Measurements from ENCODE around the gene MTCH2.
"Not testable (repeated sequence)": the region's sequence is repeated elsewhere in the genome, so short reads cannot be mapped to it uniquely, and the experiment has no call there.

Gene MTCH2

DNA sequence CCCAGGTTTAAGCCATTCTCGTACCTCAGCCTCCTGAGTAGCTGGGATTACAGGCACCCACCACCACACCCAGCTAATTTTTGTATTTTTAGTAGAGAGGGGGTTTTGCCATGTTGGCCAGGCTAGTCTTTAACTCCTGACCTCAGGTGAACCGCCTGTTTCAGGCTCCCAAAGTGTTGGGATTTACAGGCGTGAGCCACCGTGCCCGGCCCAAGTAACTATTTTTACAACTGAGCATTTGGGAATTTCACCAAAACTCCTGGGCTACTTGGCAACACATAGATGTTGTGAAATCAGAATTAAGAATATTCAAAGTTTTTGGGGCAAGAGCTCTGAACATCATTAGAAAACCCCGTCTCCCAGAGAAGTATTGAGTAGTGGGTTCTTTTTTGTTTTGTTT is 1.9 kb downstream of the MTCH2 start:
- DNase-seq (ENCODE audit: low read depth in 2 of 2, low spot score in 1 of 2): not testable (repeated sequence)

DNA sequence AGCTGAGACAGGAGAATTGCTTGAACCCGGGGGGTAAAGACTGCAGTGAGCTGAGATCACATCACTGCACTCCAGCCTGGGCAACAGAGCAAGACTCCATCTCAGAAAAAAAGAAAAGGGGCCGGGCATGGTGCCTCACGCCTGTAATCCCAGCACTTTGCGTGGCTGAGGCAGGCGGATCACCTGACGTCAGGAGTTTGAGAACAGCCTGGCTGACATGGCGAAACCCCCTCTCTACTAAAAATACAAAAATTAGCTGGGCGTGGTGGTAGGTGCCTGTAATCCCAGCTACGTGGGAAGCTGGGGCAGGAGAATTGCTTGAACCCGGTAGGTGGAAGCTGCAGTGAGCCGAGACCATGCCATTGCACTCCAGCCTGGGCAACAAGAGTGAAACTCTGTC is 6.0 kb downstream of the MTCH2 start:
- DNase-seq (ENCODE audit: low read depth in 2 of 2, low spot score in 1 of 2): not testable (repeated sequence)

- DNase-seq (ENCODE audit: low read depth in 2 of 2, low spot score in 1 of 2): no peak
These were observed 10.9 kb downstream of the MTCH2 start for GRCh38 chr11:47631473-47631872.

DNA sequence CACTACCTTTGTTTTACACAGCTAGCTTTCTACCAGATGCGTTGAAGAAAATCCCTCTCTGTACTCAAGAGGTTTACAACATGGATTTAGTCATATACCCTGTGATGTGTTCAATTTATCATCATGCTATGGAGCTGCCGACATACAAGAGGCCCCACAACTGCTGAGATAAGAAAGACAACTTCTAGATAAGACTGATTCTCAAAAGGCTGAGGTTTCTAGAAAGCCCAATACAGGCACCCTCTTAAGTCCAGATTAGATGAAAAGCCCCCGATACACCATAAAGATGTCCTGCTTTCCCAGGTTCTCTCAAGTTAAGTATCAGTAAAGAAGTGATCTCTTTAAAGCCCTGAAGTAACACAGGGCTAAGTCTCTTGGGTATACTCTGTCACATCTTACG is 14.3 kb downstream of the MTCH2 start:
- DNase-seq (ENCODE audit: low read depth in 2 of 2, low spot score in 1 of 2): no peak

DNA sequence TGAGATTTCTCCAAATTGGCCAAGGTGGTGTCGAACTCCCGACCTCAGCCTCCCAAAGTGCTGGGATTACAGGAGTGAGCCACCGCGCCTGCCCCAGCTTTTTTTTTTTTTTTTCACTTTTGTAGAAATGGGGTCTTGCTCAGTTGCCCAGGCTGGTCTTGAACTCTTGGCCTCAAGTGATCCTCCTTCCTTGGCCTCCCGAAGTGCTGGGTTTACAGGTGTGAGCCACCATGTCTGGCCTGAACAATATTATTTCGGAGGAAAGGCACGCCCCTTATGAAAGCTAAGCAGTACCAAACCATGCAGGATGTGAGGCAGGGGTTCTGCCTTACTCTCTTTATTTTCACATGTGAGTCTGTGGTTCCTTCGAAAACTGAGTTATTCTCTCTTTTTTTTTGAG is 16.1 kb downstream of the MTCH2 start:
- DNase-seq (ENCODE audit: low read depth in 2 of 2, low spot score in 1 of 2): no peak

DNA sequence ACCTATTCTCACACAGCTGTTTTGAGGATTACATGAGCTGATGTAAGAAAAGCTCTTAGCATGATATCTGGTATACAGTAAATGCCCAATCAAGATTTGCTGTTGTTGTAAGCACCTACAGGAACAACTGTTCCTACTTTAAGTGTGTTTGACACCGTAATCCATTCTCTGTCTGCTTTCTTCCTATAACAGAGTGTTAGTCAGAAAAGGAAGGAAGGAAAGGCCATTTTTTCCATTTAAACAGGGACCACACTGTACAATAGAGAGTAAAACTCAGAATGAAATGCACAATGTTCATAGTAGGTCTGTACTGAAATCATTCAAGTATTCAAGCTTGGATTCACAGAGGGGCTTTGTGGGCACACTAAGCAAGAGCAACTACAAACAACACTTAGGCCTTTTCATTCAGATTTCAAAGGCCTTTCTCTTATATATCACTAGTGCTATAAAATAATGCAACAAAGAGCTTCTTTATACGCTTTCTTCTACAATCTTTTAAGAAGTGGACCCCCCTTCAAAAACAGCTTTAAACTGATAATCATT is 21.5 kb downstream of the MTCH2 start:
- no peak for DNase-seq (ENCODE audit: low read depth in 2 of 2, low spot score in 1 of 2)

GRCh38 chr11:47617417-47617809 is 24.9 kb downstream of the MTCH2 start:
- DNase-seq (ENCODE audit: low read depth in 2 of 2, low spot score in 1 of 2): no peak

GRCh38 chr11:47616726-47617416 is 25.5 kb downstream of the MTCH2 start:
- no peak for DNase-seq (ENCODE audit: low read depth in 2 of 2, low spot score in 1 of 2)

- no peak for DNase-seq (ENCODE audit: low read depth in 2 of 2, low spot score in 1 of 2)
These were observed 27.1 kb downstream of the MTCH2 start for GRCh38 chr11:47615249-47615648.

- DNase-seq (ENCODE audit: low read depth in 2 of 2, low spot score in 1 of 2): no peak
These were observed 31.0 kb downstream of the MTCH2 start for GRCh38 chr11:47611348-47611794.

- no peak for DNase-seq (ENCODE audit: low read depth in 2 of 2, low spot score in 1 of 2)
These were observed 32.7 kb downstream of the MTCH2 start for GRCh38 chr11:47609675-47610074.

GRCh38 chr11:47607380-47607779 is 35.0 kb downstream of the MTCH2 start:
- no peak for DNase-seq (ENCODE audit: low read depth in 2 of 2, low spot score in 1 of 2)

DNA sequence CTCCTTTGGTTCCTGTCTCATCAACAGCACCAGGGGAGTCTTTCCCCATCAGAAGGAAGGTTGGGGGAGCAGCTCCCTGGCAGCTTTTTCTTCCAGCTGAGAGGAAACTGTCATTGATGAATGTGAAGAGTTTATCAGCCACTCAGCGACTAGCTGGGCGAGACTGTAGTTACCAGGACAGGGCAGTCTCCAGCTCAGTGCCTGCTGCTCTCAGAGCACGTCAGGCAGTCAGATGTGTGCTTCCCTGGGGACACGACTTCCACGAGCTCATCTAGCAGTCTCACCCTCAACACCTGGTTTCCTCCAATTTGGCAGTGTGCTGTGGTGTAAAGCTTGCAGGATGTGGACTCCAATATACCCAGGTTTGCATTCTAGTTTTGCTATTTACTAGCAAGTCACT is 35.6 kb downstream of the MTCH2 start:
- DNase-seq (ENCODE audit: low read depth in 2 of 2, low spot score in 1 of 2): no peak

DNA sequence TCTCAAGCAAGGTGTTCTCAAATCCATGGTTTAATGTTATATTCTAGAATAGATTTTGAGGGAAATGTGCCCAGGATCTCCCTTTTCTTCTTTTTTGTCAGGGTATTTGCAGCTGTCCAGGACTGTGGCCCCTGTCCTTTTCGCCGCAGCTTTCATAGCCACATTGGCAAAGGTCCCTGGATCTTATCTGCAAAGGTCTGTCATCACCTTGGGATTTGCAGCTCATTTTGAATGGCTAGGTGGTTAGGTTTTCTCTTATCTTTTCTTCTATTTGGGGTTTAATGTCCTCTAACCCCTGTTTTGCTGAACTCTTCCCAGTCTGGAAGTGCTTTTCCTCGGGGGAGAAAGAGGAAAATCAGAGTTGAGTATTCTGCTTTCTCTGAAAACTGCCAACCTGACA is 36.4 kb downstream of the MTCH2 start:
- DNase-seq (ENCODE audit: low read depth in 2 of 2, low spot score in 1 of 2): no peak

DNA sequence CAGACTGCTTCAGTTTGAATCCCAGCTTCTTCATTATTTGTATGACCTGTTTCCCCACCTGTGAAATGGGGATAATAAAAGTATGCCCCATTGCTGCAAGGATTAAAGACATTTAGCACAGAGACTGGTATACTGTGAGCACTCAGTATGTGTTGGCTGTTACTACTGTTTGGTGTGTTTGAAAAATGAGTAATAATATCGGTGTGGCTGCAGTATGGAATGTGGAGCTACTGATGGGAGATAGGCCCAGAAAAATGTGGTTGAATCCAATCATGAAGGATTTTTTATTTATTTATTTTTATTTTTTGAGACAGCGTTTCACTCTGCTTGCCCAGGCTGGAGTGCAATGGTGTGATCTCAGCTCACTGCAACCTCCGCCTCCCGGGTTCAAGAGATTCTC is 39.1 kb downstream of the MTCH2 start:
- no peak for DNase-seq (ENCODE audit: low read depth in 2 of 2, low spot score in 1 of 2)

DNA sequence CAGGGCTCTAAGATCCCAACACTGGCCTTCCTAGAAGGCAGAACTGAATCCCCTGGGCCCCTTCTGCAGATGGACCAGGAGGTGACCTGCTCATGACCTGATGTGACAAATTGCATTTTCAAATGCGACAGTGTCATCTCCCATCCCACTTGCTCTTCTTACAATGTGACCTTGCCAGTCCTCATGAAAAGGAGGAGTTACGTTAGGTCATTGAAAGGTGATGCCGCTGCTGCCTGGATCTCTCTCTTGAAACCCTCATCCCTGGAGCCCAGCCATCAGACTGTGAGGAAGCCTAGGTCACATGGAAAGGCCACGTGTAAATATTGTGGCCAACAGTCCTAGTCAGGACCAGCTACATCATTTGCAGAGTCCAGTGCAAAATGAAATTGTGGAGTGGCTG is 42.5 kb downstream of the MTCH2 start:
- DNase-seq (ENCODE audit: low read depth in 2 of 2, low spot score in 1 of 2): no peak

- no peak for DNase-seq (ENCODE audit: low read depth in 2 of 2, low spot score in 1 of 2)
These were observed 46.4 kb downstream of the MTCH2 start for GRCh38 chr11:47595967-47596366.

GRCh38 chr11:47595029-47595428 is 47.3 kb downstream of the MTCH2 start:
- no peak for DNase-seq (ENCODE audit: low read depth in 2 of 2, low spot score in 1 of 2)

DNA sequence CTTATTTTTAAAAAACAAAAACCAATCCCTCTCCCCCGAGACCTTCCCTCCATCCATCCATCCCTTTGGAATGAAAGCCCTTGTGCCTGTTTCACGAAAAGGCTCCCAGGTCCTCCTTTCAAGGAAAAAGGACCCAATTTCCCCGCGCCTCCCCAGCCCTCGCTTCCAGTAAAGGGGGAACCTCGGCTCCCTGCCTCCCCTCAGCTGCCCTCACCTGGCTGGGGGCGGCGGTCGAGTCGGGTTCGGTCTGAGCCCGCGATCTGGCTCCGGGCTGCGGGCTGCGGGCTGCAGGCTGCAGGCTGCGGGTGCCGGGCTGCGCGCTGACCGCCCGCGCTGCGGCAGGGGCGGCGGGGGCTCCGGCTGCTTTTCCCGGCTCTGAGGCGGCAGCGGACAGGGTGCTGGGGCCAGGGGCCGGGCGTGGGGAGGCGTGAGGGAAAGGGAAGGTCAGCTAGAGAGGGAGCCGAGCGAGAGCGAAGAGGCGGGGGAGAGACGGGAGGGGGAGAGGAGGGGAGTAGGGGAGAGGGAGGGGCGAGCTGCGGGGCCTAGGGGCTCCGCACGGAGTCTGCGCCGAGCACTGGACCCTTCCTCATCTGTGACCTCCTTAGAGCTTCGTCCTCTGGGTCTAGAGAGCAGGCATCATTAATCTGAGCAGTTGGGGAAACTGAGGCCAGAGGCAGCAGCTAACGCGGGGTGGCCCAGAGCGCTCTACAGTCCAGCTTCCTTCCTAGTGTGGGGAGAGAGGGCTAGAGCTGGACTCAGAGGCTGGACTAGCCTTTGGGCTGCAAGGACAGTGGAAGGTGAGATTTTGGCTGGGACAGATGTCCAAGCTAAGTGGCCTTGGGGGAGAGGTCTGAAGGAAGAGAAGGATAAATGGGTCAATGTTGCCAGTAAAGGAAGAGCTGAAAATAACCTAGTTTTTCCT is 48.2 kb downstream of the MTCH2 start, which contains the start of gene C1QTNF4:
Gene C1QTNF4, minus strand, starts transcription at position 478 of the 922 bp plus-strand sequence. CDS start 3,601 bp downstream, outside the sequence.
- DNase-seq (ENCODE audit: low read depth in 2 of 2, low spot score in 1 of 2): no peak

GRCh38 chr11:47593492-47593933 is 48.8 kb downstream of the MTCH2 start:
- no peak for DNase-seq (ENCODE audit: low read depth in 2 of 2, low spot score in 1 of 2)

- no peak for DNase-seq (ENCODE audit: low read depth in 2 of 2, low spot score in 1 of 2)
These were observed 49.4 kb downstream of the MTCH2 start for GRCh38 chr11:47592970-47593369.

GRCh38 chr11:47592251-47592650 is 50.1 kb downstream of the MTCH2 start:
- DNase-seq (ENCODE audit: low read depth in 2 of 2, low spot score in 1 of 2): no peak
